ENCODE results near the gene SNED1. TPM values are rescaled to one million over a fixed set of nuclear protein-coding genes. Genes with fewer than 3 reads are reported as not detected.

The SNED1 gene
- total and polyA plus RNA-seq, 2 experiments from 2014 or later: 1.5 to 2.8 TPM

- Histone ChIP-seq H3K79me2 (replicated peaks; ENCODE audit: insufficient read depth) (no peaks in the 10 kb centered on the region), H3K27me3 (ENCODE audit: insufficient read depth) (no peaks in the 10 kb centered on the region), H3K36me3 (ENCODE audit: insufficient read depth) (no peaks in the 10 kb centered on the region), H3K4me1 (ENCODE audit: insufficient read depth) (peaks cover 19% of the 10 kb centered on the region), H3K9me2 (ENCODE audit: insufficient read depth) (peaks cover 4% of the 10 kb centered on the region; the same call in 1 of the 2 replicates), H4K20me1 (replicated peaks; ENCODE audit: insufficient read depth) (no peaks in the 10 kb centered on the region; the same call in 1 of the 2 replicates), H3F3A (replicated peaks; ENCODE audit: low read depth) (0 out of 2 replicates have a peak, but pooled peaks cover 4% of the 10 kb centered on the region), H3K27ac (ENCODE audit: low read depth) (no peak overlapping the region), H3K4me3 (no peak overlapping the region), H2AFZ (no peak overlapping the region), H3K4me2 (no peak overlapping the region)
- Mint-ChIP-seq H3K36me3 (ENCODE audit: low read depth) (no peaks in the 10 kb centered on the region; the same call in 2 of the 3 replicates), H3K9me3 (no peaks in the 10 kb centered on the region; the same call in 2 of the 3 replicates), H3K27ac (no peak overlapping the region), H3K4me1 (peaks cover 23% of the 10 kb centered on the region), H3K27me3 (ENCODE audit: insufficient read depth, low read depth, poor library complexity) (peaks cover 8% of the 10 kb centered on the region), H3K4me3 (no peak overlapping the region; the same call in 2 of the 3 replicates)
- DNase-seq (ENCODE audit: low spot score) (no peak), ATAC-seq (no peak)
- no peak for TF ChIP-seq ZNF462 (CRISPR knock-in tag; IDR thresholded peaks at IDR 0.05)
- no peak for TF ChIP-seq ZNF331 (CRISPR knock-in tag; IDR thresholded peaks at IDR 0.05; ENCODE audit: low read depth)
- TF ChIP-seq JUNB (IDR thresholded peaks at IDR 0.05; ENCODE audit: unreplicated experiment): no peak
- no peak for TF ChIP-seq EZH2 (IDR thresholded peaks at IDR 0.05; ENCODE audit: low read depth, unreplicated experiment)
- TF ChIP-seq ETS1 (IDR thresholded peaks at IDR 0.05): no peak
- TF ChIP-seq NANOG (IDR thresholded peaks at IDR 0.05; ENCODE audit: borderline replicate concordance): no peak
- TF ChIP-seq CREB1 (CRISPR knock-in tag; IDR thresholded peaks at IDR 0.05; ENCODE audit: low read depth): no peak
- TF ChIP-seq CTCF (conservative IDR thresholded peaks at IDR 0.05; ENCODE audit: low read depth in 2 of 2): no peak
- no peak for TF ChIP-seq STAT1 (IDR thresholded peaks at IDR 0.05; ENCODE audit: unreplicated experiment)
- TF ChIP-seq POLR2AphosphoS5 (IDR thresholded peaks at IDR 0.05; ENCODE audit: low read depth): no peak
Observed at GRCh38 chr2:241011751-241012510, 13.5 kb downstream of the SNED1 start.

Measured in GM23338 (cell line).